Stimulated activated CD8-positive, alpha-beta memory T cell treated with anti-CD3 and anti-CD28 coated beads, Interleukin-7, amount 100 ng/mL, for 4 hours (primary cell): ENCODE data around the gene CCDC192.
"Not testable (repeated sequence)": the region's sequence is repeated elsewhere in the genome, so short reads cannot be mapped to it uniquely, and the experiment has no call there.

ENCODE experiments used
- DNase-seq, 2 donors: peaks; one replicate each; pipeline ENCODE4 v3.0.0-alpha.2; 2020; ENCODE audit warnings: low read depth in 2 of 2

Gene CCDC192

GRCh38 chr5:127762412-127762811 is 59.2 kb downstream of the CCDC192 start:
- DNase-seq = no peak

- DNase-seq = no peak
These were observed 63.6 kb downstream of the CCDC192 start for GRCh38 chr5:127766676-127767335.

- no peak for DNase-seq
These were observed 66.2 kb downstream of the CCDC192 start for GRCh38 chr5:127769386-127769785.

GRCh38 chr5:127770272-127770671 is 67.1 kb downstream of the CCDC192 start:
- no peak for DNase-seq

- DNase-seq = no peak
These were observed 69.3 kb downstream of the CCDC192 start for GRCh38 chr5:127772531-127772930.

- DNase-seq = no peak
These were observed 71.0 kb downstream of the CCDC192 start for GRCh38 chr5:127774221-127774620.

- DNase-seq = no peak
These were observed 73.3 kb downstream of the CCDC192 start for GRCh38 chr5:127776477-127776876.

- no peak for DNase-seq
These were observed 74.8 kb downstream of the CCDC192 start for GRCh38 chr5:127777957-127778356.

- not testable (repeated sequence) for DNase-seq
These were observed 79.3 kb downstream of the CCDC192 start for GRCh38 chr5:127782450-127782849.

- no peak for DNase-seq
These were observed 82.1 kb downstream of the CCDC192 start for GRCh38 chr5:127785098-127785927.

- no peak for DNase-seq
These were observed 88.2 kb downstream of the CCDC192 start for GRCh38 chr5:127791439-127791838.

- not testable (repeated sequence) for DNase-seq
These were observed 88.7 kb downstream of the CCDC192 start for GRCh38 chr5:127791908-127792307.

- DNase-seq = no peak
These were observed 89.9 kb downstream of the CCDC192 start for GRCh38 chr5:127793052-127793451.

GRCh38 chr5:127793879-127794278 is 90.7 kb downstream of the CCDC192 start:
- no peak for DNase-seq

- DNase-seq = no peak
These were observed 93.0 kb downstream of the CCDC192 start for GRCh38 chr5:127796211-127796610.

GRCh38 chr5:127799293-127799905 is 96.2 kb downstream of the CCDC192 start:
- no peak for DNase-seq

- DNase-seq = no peak
These were observed 98.7 kb downstream of the CCDC192 start for GRCh38 chr5:127801751-127802476.

- no peak for DNase-seq
These were observed 99.3 kb downstream of the CCDC192 start for GRCh38 chr5:127802477-127802865.

GRCh38 chr5:127804886-127805426 is 101.8 kb downstream of the CCDC192 start:
- no peak for DNase-seq

GRCh38 chr5:127805448-127805847 is 102.3 kb downstream of the CCDC192 start:
- DNase-seq = no peak

- no peak for DNase-seq
These were observed 103.6 kb downstream of the CCDC192 start for GRCh38 chr5:127806776-127807175.

GRCh38 chr5:127809533-127809932 is 106.3 kb downstream of the CCDC192 start:
- DNase-seq = no peak
